ENCODE data around the gene TIMP1.

GRCh38 chrX:47543496-47543895 is 38.7 kb upstream of the TIMP1 start:
- no peak for TF ChIP-seq CTCF (conservative IDR thresholded peaks at IDR 0.05; ENCODE audit: low read depth in 2 of 2)
- no peak for TF ChIP-seq ETS1 (IDR thresholded peaks at IDR 0.05)
- no peak for TF ChIP-seq POLR2AphosphoS5 (IDR thresholded peaks at IDR 0.05; ENCODE audit: low read depth)

Measured in GM23338 (cell line).